HepG2 (cell line): ENCODE results near the gene MRPL10. TPM values are rescaled to one million over a fixed set of nuclear protein-coding genes. Genes with fewer than 3 reads are reported as not detected.
A peak's percentile ranks its signal among the peaks of the same experiment; 100 is the strongest.

Source experiments
- CCAR2 ChIP-seq: fragments of 200-400 bp; formaldehyde crosslinking; optimal IDR thresholded peaks from 2 replicates; pipeline ENCODE3; 2018; ENCODE audit warnings: low read depth, mild to moderate bottlenecking, low read length, moderate library complexity
- CCDC6 ChIP-seq: sonication (generic); formaldehyde crosslinking; IDR thresholded peaks from 2 replicates; pipeline ENCODE4 v1.8.1; 2022; ENCODE audit warnings: mild to moderate bottlenecking, missing genetic modification reagents, moderate library complexity
- DPF2 ChIP-seq: sonication (generic); formaldehyde crosslinking; IDR thresholded peaks from 2 replicates; pipeline ENCODE4 v1.4.0; 2020; ENCODE audit warnings: mild to moderate bottlenecking, low read depth, missing genetic modification reagents, borderline replicate concordance
- E2F5 ChIP-seq: sonication (generic); formaldehyde crosslinking; conservative IDR thresholded peaks from 2 replicates; pipeline ENCODE4 v1.4.0; 2020; ENCODE audit warnings: missing genetic modification reagents
- FOXP1 ChIP-seq, 2 experiments: fragments of 450-650 bp in 1 of 2; IDR thresholded peaks; 2 replicates each; pipeline ENCODE4 v1.6.1; 2017 to 2018; ENCODE audit warnings: antibody characterized with exemption in 1 of 2
- KAT2B ChIP-seq: fragments of 150-350 bp; IDR thresholded peaks from 2 replicates; pipeline ENCODE4 v1.6.1; 2014; ENCODE audit warnings: low read depth, low read length, borderline replicate concordance
- KLF11 ChIP-seq: IDR thresholded peaks from 2 replicates; pipeline ENCODE4 v1.6.1; 2016; ENCODE audit warnings: missing compliant biosample characterization
- MAZ ChIP-seq, 2 experiments: sonication (generic) in 1 of 2; formaldehyde crosslinking in 1 of 2; IDR thresholded peaks; 2 replicates each; pipeline versions ENCODE4 v1.5.0 to v1.6.1; 2012 to 2020; ENCODE audit warnings: low read depth in 2 of 2, mild to moderate bottlenecking in 2 of 2, borderline replicate concordance in 1 of 2, improper control_type of control experiment in 1 of 2, low read length in 1 of 2, missing genetic modification reagents in 1 of 2, moderate library complexity in 1 of 2
- MED8 ChIP-seq: sonication (generic); formaldehyde crosslinking; IDR thresholded peaks from 2 replicates; pipeline ENCODE4 v1.8.1; 2023; ENCODE audit warnings: mild to moderate bottlenecking, missing genetic modification reagents; ENCODE audit not compliant: insufficient replicate concordance
- MTF1 ChIP-seq: sonication (generic); formaldehyde crosslinking; IDR thresholded peaks from 2 replicates; pipeline ENCODE4 v1.5.0; 2020; ENCODE audit warnings: missing genetic modification reagents
- NCOR1 ChIP-seq: fragments of 200-600 bp; sonication (generic); IDR thresholded peaks from 2 replicates; pipeline ENCODE4 v1.7.0; 2017; ENCODE audit warnings: antibody characterized with exemption, low read length, borderline replicate concordance
- NPAS2 ChIP-seq: sonication (generic); formaldehyde crosslinking; IDR thresholded peaks from 2 replicates; pipeline ENCODE4 v1.8.0; 2022; ENCODE audit warnings: mild to moderate bottlenecking, missing genetic modification reagents, borderline replicate concordance
- SMARCE1 ChIP-seq: fragments of 450-650 bp; IDR thresholded peaks from 2 replicates; pipeline ENCODE4 v1.6.1; 2017; ENCODE audit warnings: borderline replicate concordance
- SRF ChIP-seq: IDR thresholded peaks from 2 replicates; pipeline ENCODE4 v1.6.1; 2011; ENCODE audit warnings: mild to moderate bottlenecking, low read depth, low read length, moderate library complexity
- SRY ChIP-seq: sonication (generic); formaldehyde crosslinking; IDR thresholded peaks from 2 replicates; pipeline ENCODE4 v1.8.0; 2022; ENCODE audit warnings: mild to moderate bottlenecking, missing genetic modification reagents
- THAP8 ChIP-seq: sonication (generic); formaldehyde crosslinking; IDR thresholded peaks from 2 replicates; pipeline ENCODE4 v1.5.1; 2020; ENCODE audit warnings: missing genetic modification reagents, mild to moderate bottlenecking, borderline replicate concordance
- TRIM24 ChIP-seq: sonication (generic); formaldehyde crosslinking; IDR thresholded peaks from 2 replicates; pipeline ENCODE4 v1.8.0; 2022; ENCODE audit warnings: mild to moderate bottlenecking, missing genetic modification reagents
- U2AF2 ChIP-seq: fragments of 200-400 bp; formaldehyde crosslinking; IDR thresholded peaks from 2 replicates; pipeline ENCODE4 v1.6.1; 2017; ENCODE audit warnings: low read depth, mild to moderate bottlenecking, low read length
- UBTF ChIP-seq: sonication (generic); formaldehyde crosslinking; IDR thresholded peaks from 2 replicates; pipeline ENCODE4 v1.4.0; 2020; ENCODE audit warnings: mild to moderate bottlenecking, missing genetic modification reagents
- ZEB1 ChIP-seq: IDR thresholded peaks from 2 replicates; pipeline ENCODE4 v1.6.1; 2012; ENCODE audit warnings: mild to moderate bottlenecking, low read depth, inconsistent platforms; ENCODE audit not compliant: insufficient replicate concordance
- ZNF33B ChIP-seq: sonication (generic); formaldehyde crosslinking; IDR thresholded peaks from 2 replicates; pipeline ENCODE4 v1.5.1; 2020; ENCODE audit warnings: mild to moderate bottlenecking, missing genetic modification reagents
- polyA plus RNA-seq, 8 experiments: library from polyadenylated mRNA; depleted of rRNA in 3 of 8; stranded (reverse) in 7 of 8; unstranded in 1 of 8; fragments of >200 nt; fragmentation: Illumina TruSeq in 4 of 8; extraction: Trizol in 4 of 8; gene quantifications; 2 replicates each; pipeline versions ENCODE4 v1.2.1 to v1.2.3, GENCODE V29; 2011 to 2016; ENCODE audit warnings: low read depth in 4 of 8, missing spikeins in 1 of 8, mixed read lengths in 1 of 8; ENCODE audit not compliant: insufficient read depth in 1 of 8
- total RNA-seq, 5 experiments: library from RNA; depleted of rRNA; stranded (reverse); fragments of >200 nt; fragmentation: Illumina TruSeq; extraction: Trizol; gene quantifications; 2 replicates each; pipeline ENCODE4 v1.2.3, GENCODE V29; 2016; ENCODE audit warnings: low read depth in 1 of 5

MRPL10 gene
- total and polyA plus RNA-seq, 2 of the 13 experiments (the other 11 are each of a cell fraction or from before 2014, with no cell fraction given): 56.7 to 149 TPM

GRCh38 chr17:47831003-47831933 is at the start of gene MRPL10, which contains the start of gene LRRC46 (continued):
- TF ChIP-seq FOXP1 (IDR thresholded peaks at IDR 0.05) (no peak), FOXP1 (CRISPR knock-in tag; IDR thresholded peaks at IDR 0.05) (peak; percentile 26; the same call in 1 of the 2 replicates), E2F5 (CRISPR knock-in tag) (peak; percentile 67; the same call in 1 of the 2 replicates), U2AF2 (no peak), TRIM24 (CRISPR knock-in tag) (no peak), NPAS2 (CRISPR knock-in tag) (no peak), SRF (no peak), CCAR2 (no peak), UBTF (CRISPR knock-in tag) (peak; percentile 75), THAP8 (0 out of 2 replicates have a peak, but pooled peaks have one; percentile 63), CCDC6 (CRISPR knock-in tag) (peak; percentile 69; the same call in 1 of the 2 replicates), MAZ (IDR thresholded peaks at IDR 0.05; ENCODE audit: borderline replicate concordance, low read depth, low read length) (peak; percentile 30; the same call in 1 of the 2 replicates), MAZ (CRISPR knock-in tag; IDR thresholded peaks at IDR 0.05; ENCODE audit: low read depth) (peak; percentile 68), MED8 (CRISPR knock-in tag) (no peak), KLF11 (CRISPR knock-in tag) (peak; percentile 84; the same call in 1 of the 2 replicates), MTF1 (CRISPR knock-in tag) (no peak), SRY (CRISPR knock-in tag) (peak; percentile 81), NCOR1 (no peak), ZNF33B (CRISPR knock-in tag) (peak; percentile 21; the same call in 1 of the 2 replicates), DPF2 (CRISPR knock-in tag) (no peak), KAT2B (no peak), ZEB1 (no peak), SMARCE1 (no peak)
